ENCODE measurements around the gene PC.

PC gene

GRCh38 chr11:66951135-66951534, 7.0 kb downstream of the PC start:
- DNase-seq, result no peak

- peak in 1 of 2 experiments; percentile 5 for DNase-seq
These were observed 8.1 kb downstream of the PC start for GRCh38 chr11:66950112-66950535.

- no peak for DNase-seq
These were observed 19.5 kb downstream of the PC start for GRCh38 chr11:66938582-66939135.

- no peak for DNase-seq
These were observed 20.9 kb downstream of the PC start for GRCh38 chr11:66937193-66937733.

- no peak for DNase-seq
These were observed 21.9 kb downstream of the PC start for GRCh38 chr11:66936311-66936711.

GRCh38 chr11:66934950-66935779, 23.0 kb downstream of the PC start:
- DNase-seq, result no peak

GRCh38 chr11:66933531-66933930, 24.7 kb downstream of the PC start:
- no peak for DNase-seq

GRCh38 chr11:66932543-66932942, 25.6 kb downstream of the PC start:
- DNase-seq, result no peak

- DNase-seq, result no peak
These were observed 28.4 kb downstream of the PC start for GRCh38 chr11:66929753-66930152.

- DNase-seq, result no peak
These were observed 33.9 kb downstream of the PC start for GRCh38 chr11:66924272-66924671.

- DNase-seq, result no peak
These were observed 35.6 kb downstream of the PC start for GRCh38 chr11:66922551-66922950.

GRCh38 chr11:66920978-66921784, 37.0 kb downstream of the PC start:
- no peak for DNase-seq

- no peak for DNase-seq
These were observed 38.3 kb downstream of the PC start for GRCh38 chr11:66919923-66920322.

- DNase-seq, result no peak
These were observed 39.4 kb downstream of the PC start for GRCh38 chr11:66918741-66919140.

GRCh38 chr11:66915866-66916265, 42.3 kb downstream of the PC start:
- no peak for DNase-seq

- no peak for DNase-seq
These were observed 42.9 kb downstream of the PC start for GRCh38 chr11:66915046-66915832.

- no peak for DNase-seq
These were observed 43.7 kb downstream of the PC start for GRCh38 chr11:66914505-66914904.

- no peak for DNase-seq
These were observed 45.3 kb downstream of the PC start for GRCh38 chr11:66912911-66913310.

- DNase-seq, result no peak
These were observed 45.8 kb downstream of the PC start for GRCh38 chr11:66912361-66912760.

GRCh38 chr11:66910669-66911068, 47.5 kb downstream of the PC start:
- DNase-seq, result no peak

- DNase-seq, result no peak
These were observed 48.2 kb downstream of the PC start for GRCh38 chr11:66910016-66910415.

GRCh38 chr11:66909181-66909580, 49.0 kb downstream of the PC start:
- no peak for DNase-seq

All from NCI-H1930 (cell line).